Measurements from ENCODE around the gene PISD. TPM values are rescaled to one million over a fixed set of nuclear protein-coding genes. Genes with fewer than 3 reads are reported as not detected.

PISD gene
- total and polyA plus RNA-seq, 9 of the 15 experiments (the other 6 are each of a cell fraction or from before 2014, with no cell fraction given), result 24.5 to 65.9 (median 36.6) TPM

DNA sequence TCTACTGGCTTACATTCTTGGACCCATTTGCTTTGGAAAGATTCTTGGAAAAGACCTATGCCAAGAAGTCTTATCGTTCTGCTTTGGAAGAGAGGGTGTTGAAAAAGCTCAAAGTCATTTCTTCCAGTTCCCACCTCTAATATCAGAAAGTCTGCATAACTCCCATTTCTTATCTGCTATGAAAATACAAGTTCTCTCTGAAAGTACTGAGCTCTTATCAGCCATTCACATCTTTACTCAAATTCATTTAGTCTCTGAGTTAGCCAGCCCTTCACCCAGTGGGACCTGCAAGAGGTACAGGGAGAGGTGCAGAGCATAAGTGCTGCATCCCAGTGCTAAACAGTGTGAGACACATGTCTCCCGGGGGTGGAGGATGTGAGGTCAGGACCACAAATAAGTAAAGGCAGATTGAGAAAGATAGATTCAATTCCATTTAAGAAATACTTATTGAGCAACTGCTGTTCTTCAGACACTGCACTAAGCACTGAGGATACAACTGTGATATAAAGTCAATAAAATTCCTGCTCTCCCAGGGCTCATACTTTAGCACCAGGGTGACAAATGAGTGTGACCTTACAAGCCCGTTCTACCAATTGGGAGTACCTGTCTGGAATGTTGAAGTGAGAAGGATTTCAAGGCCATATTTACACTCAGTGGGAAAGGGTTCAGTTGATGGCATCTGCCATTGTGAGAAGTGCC lies 76.7 kb downstream of the PISD start (continued):
- TF ChIP-seq, protein P1, sequence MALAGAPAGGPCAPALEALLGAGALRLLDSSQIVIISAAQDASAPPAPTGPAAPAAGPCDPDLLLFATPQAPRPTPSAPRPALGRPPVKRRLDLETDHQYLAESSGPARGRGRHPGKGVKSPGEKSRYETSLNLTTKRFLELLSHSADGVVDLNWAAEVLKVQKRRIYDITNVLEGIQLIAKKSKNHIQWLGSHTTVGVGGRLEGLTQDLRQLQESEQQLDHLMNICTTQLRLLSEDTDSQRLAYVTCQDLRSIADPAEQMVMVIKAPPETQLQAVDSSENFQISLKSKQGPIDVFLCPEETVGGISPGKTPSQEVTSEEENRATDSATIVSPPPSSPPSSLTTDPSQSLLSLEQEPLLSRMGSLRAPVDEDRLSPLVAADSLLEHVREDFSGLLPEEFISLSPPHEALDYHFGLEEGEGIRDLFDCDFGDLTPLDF (CRISPR knock-in tag; IDR thresholded peaks at IDR 0.05), result no peak
- TF ChIP-seq NFYB (IDR thresholded peaks at IDR 0.05; ENCODE audit: extremely low read depth, insufficient read length), result no peak
- TF ChIP-seq NCOA2 (IDR thresholded peaks at IDR 0.05; ENCODE audit: partially characterized antibody in 2 of 2), result no peak
- 0 out of 4 replicates have a peak, but pooled peaks of 1 of the 2 experiments have one; percentile 12 for TF ChIP-seq RCOR1 (IDR thresholded peaks at IDR 0.05; ENCODE audit: borderline replicate concordance in 1 of 2, low read depth in 2 of 2, low read length in 2 of 2)
- TF ChIP-seq, protein P2, sequence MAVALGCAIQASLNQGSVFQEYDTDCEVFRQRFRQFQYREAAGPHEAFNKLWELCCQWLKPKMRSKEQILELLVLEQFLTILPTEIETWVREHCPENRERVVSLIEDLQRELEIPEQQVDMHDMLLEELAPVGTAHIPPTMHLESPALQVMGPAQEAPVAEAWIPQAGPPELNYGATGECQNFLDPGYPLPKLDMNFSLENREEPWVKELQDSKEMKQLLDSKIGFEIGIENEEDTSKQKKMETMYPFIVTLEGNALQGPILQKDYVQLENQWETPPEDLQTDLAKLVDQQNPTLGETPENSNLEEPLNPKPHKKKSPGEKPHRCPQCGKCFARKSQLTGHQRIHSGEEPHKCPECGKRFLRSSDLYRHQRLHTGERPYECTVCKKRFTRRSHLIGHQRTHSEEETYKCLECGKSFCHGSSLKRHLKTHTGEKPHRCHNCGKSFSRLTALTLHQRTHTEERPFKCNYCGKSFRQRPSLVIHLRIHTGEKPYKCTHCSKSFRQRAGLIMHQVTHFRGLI (CRISPR knock-in tag; IDR thresholded peaks at IDR 0.05), result no peak
- no peak for TF ChIP-seq ZFP1 (CRISPR knock-in tag; IDR thresholded peaks at IDR 0.05)
- TF ChIP-seq, protein P3, sequence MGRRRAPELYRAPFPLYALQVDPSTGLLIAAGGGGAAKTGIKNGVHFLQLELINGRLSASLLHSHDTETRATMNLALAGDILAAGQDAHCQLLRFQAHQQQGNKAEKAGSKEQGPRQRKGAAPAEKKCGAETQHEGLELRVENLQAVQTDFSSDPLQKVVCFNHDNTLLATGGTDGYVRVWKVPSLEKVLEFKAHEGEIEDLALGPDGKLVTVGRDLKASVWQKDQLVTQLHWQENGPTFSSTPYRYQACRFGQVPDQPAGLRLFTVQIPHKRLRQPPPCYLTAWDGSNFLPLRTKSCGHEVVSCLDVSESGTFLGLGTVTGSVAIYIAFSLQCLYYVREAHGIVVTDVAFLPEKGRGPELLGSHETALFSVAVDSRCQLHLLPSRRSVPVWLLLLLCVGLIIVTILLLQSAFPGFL (CRISPR knock-in tag; IDR thresholded peaks at IDR 0.05), result no peak
- no peak for TF ChIP-seq HDAC8 (tag; IDR thresholded peaks at IDR 0.05)
- TF ChIP-seq, protein P4, sequence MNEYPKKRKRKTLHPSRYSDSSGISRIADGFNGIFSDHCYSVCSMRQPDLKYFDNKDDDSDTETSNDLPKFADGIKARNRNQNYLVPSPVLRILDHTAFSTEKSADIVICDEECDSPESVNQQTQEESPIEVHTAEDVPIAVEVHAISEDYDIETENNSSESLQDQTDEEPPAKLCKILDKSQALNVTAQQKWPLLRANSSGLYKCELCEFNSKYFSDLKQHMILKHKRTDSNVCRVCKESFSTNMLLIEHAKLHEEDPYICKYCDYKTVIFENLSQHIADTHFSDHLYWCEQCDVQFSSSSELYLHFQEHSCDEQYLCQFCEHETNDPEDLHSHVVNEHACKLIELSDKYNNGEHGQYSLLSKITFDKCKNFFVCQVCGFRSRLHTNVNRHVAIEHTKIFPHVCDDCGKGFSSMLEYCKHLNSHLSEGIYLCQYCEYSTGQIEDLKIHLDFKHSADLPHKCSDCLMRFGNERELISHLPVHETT (CRISPR knock-in tag; conservative IDR thresholded peaks at IDR 0.05 in 1 of 2, IDR thresholded peaks at IDR 0.05 in 1 of 2), result no peak
- no peak for TF ChIP-seq ZNF586 (CRISPR knock-in tag; conservative IDR thresholded peaks at IDR 0.05)
- no peak for TF ChIP-seq CCAR2 (IDR thresholded peaks at IDR 0.05; ENCODE audit: low read depth, low read length)
- TF ChIP-seq ILF3 (IDR thresholded peaks at IDR 0.05; ENCODE audit: borderline replicate concordance), result no peak
- TF ChIP-seq, protein P5, sequence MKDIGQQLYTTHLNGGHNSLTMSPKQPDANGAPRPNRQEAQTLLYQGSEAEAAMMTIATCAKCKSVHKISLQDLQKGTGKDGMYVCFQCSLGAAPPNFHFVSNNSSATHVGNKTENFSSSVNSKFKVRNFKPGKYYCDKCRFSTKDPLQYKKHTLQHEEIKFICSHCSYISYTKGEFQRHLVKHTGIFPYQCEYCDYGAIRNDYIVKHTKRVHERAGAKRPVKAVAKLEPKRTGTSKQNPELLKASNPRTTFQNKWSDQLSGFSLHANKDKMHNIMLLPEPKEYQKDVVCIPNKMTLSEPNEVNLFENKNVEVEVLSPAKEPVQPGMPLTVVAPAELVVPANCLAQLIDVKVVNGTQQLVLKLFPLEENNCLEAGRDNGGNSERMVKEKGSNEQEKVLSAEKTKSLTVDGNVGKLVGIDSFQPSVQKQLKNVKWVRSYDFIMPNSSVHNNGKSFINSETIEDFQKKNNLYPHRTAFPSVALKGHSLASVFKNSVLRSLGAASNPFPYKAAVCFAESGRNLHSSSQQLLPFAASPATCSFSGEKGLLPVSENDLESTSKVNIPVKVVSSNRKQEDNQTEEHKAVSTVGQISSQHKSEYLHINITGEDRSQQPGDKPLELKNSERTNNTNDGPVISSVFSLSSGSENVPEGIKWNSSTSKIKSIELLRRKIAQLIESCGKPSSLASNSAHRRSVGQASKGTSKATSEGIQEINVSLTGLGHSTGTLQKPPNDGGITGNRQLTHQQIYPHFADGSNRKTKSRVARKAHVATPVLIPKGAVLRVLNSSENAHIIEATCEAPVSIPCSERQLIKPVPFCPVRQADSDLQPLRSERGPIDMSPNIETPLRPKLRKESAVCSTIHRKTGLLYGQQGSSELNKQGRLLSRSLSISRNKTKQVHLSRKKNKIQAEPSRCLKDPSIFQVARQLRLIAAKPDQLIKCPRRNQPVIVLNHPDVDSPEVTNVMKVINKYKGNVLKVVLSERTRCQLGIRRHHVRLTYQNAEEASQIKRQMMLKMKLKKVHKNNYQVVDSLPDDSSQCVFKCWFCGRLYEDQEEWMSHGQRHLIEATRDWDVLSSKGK (CRISPR knock-in tag; IDR thresholded peaks at IDR 0.05), result no peak
- no peak for TF ChIP-seq HDAC1 (IDR thresholded peaks at IDR 0.05)
- TF ChIP-seq ILK (tag; IDR thresholded peaks at IDR 0.05; ENCODE audit: borderline replicate concordance, low read depth), result no peak
- no peak for TF ChIP-seq MCM3 (IDR thresholded peaks at IDR 0.05)
- no peak for TF ChIP-seq HNRNPH1 (optimal IDR thresholded peaks at IDR 0.05; ENCODE audit: low read depth, low read length)
